ENCODE results near the gene HHAT.

Gene HHAT

GRCh38 chr1:210625715-210626114 is 297.0 kb downstream of the HHAT start:
- no peak for DNase-seq (ENCODE audit: extremely low read depth, low read depth)
- no peak for TF ChIP-seq CTCF (IDR thresholded peaks at IDR 0.05; ENCODE audit: low read depth, low read length)

- no peak for DNase-seq (ENCODE audit: extremely low read depth, low read depth)
- TF ChIP-seq CTCF (IDR thresholded peaks at IDR 0.05; ENCODE audit: low read depth, low read length), result no peak
These were observed 297.6 kb downstream of the HHAT start for GRCh38 chr1:210626341-210626740.

GRCh38 chr1:210627755-210628154 is 299.1 kb downstream of the HHAT start:
- no peak for TF ChIP-seq CTCF (IDR thresholded peaks at IDR 0.05; ENCODE audit: low read depth, low read length)
- no peak for DNase-seq (ENCODE audit: extremely low read depth, low read depth)

- DNase-seq (ENCODE audit: extremely low read depth, low read depth), result no peak
These were observed 300.6 kb downstream of the HHAT start for GRCh38 chr1:210629276-210629675.

GRCh38 chr1:210631399-210631798 is 302.7 kb downstream of the HHAT start:
- no peak for TF ChIP-seq CTCF (IDR thresholded peaks at IDR 0.05; ENCODE audit: low read depth, low read length)
- no peak for DNase-seq (ENCODE audit: extremely low read depth, low read depth)

More at GRCh38 chr1:210629276-210629675, 300.6 kb downstream of the HHAT start:
- TF ChIP-seq CTCF (IDR thresholded peaks at IDR 0.05; ENCODE audit: low read depth, low read length), result no peak

- DNase-seq (ENCODE audit: extremely low read depth, low read depth), result no peak
- no peak for TF ChIP-seq CTCF (IDR thresholded peaks at IDR 0.05; ENCODE audit: low read depth, low read length)
These were observed 304.4 kb downstream of the HHAT start for GRCh38 chr1:210633140-210633539.

GRCh38 chr1:210633636-210634035 is 304.9 kb downstream of the HHAT start:
- DNase-seq (ENCODE audit: extremely low read depth, low read depth), result no peak
- TF ChIP-seq CTCF (IDR thresholded peaks at IDR 0.05; ENCODE audit: low read depth, low read length), result no peak

All from AG09319 (cell line).